Measurements from ENCODE around the gene PACSIN2.
"Not testable (repeated sequence)": the region's sequence is repeated elsewhere in the genome, so short reads cannot be mapped to it uniquely, and the experiment has no call there.

PACSIN2 gene

DNA sequence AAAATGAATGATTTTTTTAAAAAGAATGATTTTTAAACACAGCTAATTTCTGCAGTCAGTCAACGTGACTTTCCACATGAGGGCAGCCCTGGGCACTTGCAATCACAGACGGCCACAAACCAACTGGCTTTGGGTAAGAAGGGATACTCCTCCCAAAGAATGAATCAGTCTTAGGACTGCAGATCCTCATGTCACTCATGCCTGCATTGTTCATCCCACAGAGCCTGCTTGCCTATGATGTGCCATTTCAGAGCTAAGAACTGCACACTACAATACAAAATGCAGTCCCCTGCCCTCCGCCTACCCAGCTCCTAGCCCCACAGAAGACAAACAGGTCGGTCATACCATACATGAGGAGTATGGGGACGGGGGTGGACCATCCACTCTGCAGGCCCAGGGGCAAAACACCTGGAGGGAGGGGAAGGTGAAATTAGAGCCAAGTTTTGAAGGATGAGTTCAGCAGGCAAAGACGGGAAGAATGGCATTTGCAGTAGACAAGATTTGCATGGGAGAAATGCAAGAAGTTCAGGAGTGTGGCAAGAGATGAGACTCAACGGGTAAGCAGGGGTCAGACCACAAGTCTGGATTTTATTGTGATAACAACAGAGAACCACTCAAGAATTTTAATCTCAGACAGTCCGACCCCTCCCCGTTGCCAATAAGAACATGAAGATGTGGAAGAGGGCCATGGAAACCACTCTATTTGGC, 24.7 kb downstream of the PACSIN2 start:
- DNase-seq = no peak

DNA sequence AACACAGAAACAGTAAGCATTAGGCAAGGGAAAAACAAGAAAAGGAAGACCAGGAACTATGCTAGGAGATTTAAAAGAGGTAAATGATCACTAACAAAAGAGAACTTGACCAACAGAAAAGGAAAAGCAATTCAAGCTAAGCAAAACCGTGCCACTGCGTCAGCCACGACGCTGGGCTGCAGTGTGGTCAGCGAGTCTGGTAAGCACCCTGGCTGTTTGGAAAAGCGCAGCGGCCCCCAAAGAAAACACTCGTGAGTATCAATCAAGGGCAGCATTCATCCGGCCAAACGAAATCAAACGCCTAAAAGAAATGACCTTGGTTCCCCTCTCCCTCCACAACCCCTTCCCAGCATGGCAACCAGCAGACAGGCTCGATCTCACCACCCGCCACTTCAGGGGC, 28.8 kb downstream of the PACSIN2 start:
- no peak for DNase-seq

GRCh38 chr22:42985531-42985905, 29.4 kb downstream of the PACSIN2 start:
- no peak for DNase-seq

GRCh38 chr22:42984814-42985530, 30.0 kb downstream of the PACSIN2 start:
- DNase-seq = no peak

GRCh38 chr22:42984397-42984796, 30.6 kb downstream of the PACSIN2 start:
- no peak for DNase-seq

- DNase-seq = no peak
These were observed 31.5 kb downstream of the PACSIN2 start for GRCh38 chr22:42983470-42983869.

DNA sequence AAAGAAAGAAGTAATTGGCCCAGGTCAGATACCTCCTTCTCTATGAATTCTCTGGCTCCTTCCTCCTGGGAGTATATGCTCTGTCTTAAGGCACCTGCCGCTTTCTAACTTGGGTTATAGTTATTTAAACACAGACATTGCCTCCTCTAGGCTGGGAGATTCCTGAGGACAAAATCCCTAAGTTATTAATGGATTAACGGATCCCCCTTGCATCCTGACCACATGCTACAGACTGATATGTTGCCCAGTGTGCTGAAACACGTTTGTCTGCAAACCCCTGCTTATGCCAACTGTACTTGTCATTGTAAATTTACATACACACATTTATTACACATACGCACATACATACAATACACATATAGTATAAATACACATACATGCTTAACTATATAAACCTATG, 35.3 kb downstream of the PACSIN2 start:
- no peak for DNase-seq

DNA sequence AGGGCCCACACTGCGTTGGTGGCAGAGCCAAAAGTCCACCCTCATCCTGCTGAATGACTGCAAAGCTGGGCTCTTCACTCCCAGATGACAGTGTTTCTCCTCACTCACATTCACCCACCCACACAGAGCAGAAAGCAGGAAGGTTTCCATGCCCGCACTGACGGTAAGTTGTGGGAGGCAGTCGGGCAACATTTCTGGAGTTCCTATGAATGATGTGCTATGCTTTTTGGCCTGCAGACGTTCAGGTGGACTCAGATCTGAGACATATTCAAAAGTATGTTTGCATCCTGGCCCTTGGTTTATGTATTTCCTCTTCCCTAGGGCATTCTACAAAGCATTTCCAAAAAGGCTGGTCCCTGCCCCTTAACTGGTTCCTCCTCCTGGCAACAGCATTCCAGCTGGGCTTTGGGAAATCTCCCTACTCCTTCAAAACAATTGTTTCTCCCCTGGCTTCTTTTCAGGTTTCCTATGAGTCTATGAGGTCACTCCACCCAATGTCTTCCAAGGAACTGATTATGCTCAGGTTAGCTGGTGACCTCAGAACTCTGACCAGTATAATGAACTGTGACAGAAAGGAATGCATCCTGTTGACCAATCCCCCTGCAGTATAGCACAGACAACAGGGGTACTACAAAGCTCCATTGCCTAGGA, 36.4 kb downstream of the PACSIN2 start:
- no peak for DNase-seq

- DNase-seq = no peak
These were observed 37.4 kb downstream of the PACSIN2 start for GRCh38 chr22:42977569-42977968.

GRCh38 chr22:42976217-42976933, 38.6 kb downstream of the PACSIN2 start:
- no peak for DNase-seq

DNA sequence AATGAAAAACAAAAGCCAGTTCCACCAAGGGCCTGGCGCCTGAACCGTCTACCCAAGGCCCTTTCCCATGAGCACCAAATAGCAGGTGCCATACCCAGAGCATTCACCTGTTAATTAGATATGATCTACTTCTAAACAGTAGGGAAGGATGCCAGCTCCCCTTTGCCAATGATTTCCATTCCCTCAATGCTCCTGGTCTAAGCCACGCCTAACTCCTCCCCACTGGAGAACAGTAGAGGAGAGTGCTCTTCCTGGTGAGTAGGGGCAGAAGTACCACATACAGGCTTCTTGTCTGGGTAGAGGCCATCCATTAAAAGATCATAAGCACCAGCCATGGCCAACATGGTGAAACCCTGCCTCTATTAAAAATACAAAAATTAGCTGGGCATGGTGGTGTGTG, 40.7 kb downstream of the PACSIN2 start:
- no peak for DNase-seq

- DNase-seq = no peak
These were observed 41.4 kb downstream of the PACSIN2 start for GRCh38 chr22:42973536-42973881.

DNA sequence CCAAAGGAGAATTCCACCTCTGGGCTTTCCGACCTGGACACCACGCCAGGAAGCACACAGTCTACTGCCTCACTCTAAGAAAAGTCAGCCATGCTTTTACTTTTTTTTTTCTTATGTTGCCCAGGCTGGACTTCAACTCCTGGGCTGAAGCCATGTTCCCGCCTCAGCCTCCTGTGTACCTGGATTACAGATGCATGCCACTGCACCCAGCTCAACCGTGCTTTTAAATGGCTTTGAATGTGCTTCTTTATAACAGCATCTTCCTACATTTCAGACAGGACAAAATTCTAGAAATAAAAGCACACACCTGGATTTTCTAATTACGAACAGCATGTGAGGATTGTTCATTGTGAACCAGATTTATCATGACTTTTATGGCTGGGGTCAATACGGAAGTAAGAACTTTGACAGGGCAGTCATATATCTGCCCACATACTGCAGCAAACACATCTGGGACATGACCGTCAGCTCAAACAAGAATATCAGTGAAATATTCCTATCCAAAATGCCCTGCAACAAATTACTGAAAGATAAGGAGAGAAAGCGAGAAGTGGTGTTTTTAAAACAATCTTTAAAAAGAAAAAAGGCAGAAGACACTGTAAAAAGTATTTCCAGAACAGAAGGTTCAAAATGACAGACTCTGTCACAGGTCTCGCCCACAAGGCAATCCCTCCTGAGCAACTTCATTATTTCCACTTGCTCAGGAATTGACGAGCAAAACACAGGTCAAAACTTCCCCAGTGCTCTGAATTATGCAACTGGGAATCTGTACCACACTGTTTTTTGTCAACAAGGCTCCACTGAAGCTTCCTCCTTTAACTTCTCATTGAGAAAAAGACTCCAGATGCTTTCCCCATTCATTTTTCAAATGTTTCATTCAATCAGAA, 42.1 kb downstream of the PACSIN2 start:
- no peak for DNase-seq

DNA sequence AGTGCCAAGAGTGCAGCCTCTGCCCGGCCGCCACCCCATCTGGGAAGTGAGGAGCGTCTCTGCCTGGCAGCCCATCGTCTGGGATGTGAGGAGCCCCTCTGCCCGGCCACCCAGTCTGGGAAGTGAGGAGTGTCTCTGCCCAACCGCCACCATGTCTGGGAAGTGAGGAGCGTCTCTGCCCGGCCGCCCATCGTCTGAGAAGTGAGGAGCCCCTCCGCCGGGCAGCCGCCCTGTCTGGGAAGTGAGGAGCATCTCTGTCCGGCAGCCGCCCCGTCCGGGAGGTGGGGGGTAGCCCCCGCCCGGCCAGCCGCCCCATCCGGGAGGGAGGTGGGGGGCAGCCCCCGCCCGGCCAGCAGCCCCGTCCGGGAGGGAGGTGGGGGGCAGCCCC, 43.5 kb downstream of the PACSIN2 start:
- not testable (repeated sequence) for DNase-seq

GRCh38 chr22:42970029-42970428, 44.9 kb downstream of the PACSIN2 start:
- DNase-seq = no peak

GRCh38 chr22:42969348-42969975, 45.5 kb downstream of the PACSIN2 start:
- no peak for DNase-seq

DNA sequence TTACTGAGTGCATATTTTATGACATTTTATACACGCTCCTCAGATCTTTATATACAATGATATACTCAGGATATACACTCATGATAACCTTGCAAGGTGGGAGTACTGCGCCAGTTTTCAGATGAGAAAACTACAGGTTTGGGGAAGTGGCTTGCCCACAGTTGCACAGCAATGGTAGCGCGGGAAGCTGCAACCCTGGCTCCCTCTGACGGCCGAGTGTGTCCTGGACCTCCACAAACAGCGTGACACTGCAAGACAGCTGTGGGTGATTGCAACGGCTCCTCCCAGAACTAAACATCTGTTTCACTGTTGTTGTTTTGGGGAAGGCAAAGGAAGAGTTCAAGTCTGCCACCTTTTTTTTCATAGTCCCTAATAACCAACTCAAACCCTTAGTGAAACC, 47.0 kb downstream of the PACSIN2 start:
- no peak for DNase-seq

GRCh38 chr22:42967005-42967404, 47.9 kb downstream of the PACSIN2 start:
- no peak for DNase-seq

DNA sequence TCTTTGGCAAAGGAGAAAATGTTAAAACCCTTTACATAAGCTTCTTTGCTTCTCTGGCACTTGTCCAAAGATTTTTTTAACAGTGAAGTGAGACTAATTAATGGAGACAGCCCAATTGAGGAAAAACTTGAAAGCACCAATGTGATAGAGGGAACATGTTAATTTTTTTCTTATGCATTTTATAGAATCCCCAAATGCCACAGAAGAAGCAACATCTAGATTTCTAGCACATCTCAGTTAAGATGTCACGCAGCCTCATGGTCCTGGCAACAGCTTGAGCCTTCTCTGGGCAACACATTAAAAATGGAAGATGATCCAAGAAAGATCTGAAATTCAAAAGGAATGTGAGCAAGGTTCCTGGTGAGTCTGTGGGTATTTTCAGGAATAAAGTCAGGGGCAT, 48.5 kb downstream of the PACSIN2 start:
- DNase-seq = peak; percentile 39

- no peak for DNase-seq
These were observed 49.8 kb downstream of the PACSIN2 start for GRCh38 chr22:42964994-42965699.

DNA sequence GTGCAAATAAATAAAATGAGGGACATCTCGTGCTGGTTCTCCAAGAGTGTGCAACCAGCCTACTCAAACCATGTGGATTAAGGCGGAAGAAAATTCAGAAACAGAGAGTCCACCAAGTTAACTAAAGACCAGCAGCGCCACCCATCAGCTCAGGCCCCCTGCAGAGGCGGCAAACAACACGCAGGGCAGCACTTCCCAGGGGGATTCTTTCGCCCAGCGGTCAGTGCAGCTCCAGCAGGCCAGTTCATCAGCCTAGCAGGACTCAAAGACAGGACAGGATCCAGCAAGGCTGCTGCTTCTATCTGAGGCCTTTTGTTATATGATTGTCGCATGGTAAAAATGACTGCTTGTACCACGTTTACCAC, 51.7 kb downstream of the PACSIN2 start:
- no peak for DNase-seq

All from RPMI8226 (cell line).